HG03064 (cell line): ENCODE data around the gene GRIP1.
"Not testable (repeated sequence)": the region's sequence is repeated elsewhere in the genome, so short reads cannot be mapped to it uniquely, and the experiment has no call there.

Experiments used
- ATAC-seq: cut with Tn5 transposase; IDR thresholded peaks from one replicate; pipeline ENCODE4 v1.9.1; 2021; ENCODE audit warnings: low read depth; ENCODE audit not compliant: unreplicated experiment

Gene GRIP1

GRCh38 chr12:66539431-66539830 is 139.4 kb downstream of the GRIP1 start:
- ATAC-seq, result no peak

DNA sequence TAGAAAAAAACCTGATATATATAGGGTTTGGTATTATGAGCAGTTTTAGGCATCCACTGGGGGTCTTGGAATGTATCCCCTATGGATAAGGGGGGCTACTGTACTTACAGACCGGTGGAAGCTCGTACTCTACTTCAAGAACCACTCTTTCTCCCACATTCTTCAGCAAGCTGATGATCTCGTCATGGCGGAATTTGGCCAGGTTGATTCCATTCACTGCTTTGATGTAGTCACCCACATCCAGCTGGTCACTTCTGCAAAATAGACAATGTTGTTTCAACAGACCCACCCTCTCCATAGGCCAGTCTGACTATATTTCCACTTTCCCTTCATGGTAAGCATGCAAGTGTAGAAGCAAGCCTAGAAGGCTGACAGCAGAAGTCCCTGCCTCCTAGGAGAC is 139.9 kb downstream of the GRIP1 start:
- ATAC-seq, result no peak

DNA sequence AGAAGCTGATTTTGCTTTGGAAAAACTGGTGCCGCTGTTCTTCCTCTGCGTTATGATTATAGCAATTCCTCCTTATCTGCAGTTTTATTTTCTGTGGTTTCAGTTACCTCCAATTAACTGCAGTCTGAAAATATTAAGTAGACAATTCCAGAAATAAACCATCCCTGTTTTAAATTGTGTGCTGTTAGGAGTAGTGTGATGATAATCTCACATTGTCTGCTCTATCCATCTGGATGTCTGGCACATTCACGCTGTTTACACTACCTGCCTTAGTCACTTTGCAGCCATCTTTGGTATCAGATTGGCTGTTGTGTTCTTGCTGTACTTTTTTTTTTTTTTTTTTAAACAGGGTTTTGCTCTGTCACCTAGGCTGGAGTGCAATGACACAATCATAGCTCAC is 141.0 kb downstream of the GRIP1 start:
- no peak for ATAC-seq

GRCh38 chr12:66533767-66534166 is 145.1 kb downstream of the GRIP1 start:
- ATAC-seq, result no peak

- ATAC-seq, result no peak
These were observed 147.1 kb downstream of the GRIP1 start for GRCh38 chr12:66531766-66532165.

DNA sequence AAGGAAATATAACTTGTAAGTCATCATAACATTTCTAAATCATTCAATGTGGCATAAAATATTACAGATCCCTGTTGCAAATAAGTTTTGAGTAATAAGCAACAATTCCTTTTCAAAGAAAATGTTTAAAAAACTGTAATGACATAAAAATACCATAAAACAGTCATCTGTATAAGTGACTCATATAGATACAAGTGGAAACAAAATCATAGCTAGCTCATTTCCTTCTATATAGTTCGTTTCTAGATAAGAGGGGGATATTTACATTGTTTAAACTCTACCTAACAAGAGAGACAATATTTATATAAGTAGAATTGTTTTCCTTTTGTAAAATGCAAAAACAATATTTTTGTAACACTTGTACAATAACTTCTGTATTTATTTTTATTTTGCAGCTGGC is 148.9 kb downstream of the GRIP1 start:
- no peak for ATAC-seq

DNA sequence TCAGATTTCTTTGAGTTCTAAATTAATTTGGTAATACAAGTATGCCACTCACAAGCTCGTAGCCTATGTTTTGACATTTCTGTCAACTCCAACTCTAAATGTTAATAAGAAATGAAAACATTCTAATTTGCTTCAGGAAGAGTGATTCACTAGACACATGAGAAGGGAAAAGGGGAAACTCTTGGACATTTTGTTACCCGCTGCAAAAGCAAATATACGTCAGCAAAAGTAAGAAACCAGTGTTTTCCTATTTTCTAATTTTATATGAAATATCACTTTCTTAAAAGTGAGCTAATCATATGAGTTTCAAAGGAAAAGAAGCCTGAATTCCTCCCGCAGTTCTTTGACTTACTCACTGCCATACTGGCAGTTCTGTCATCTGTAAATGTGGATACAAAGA is 162.3 kb downstream of the GRIP1 start:
- ATAC-seq, result no peak

- no peak for ATAC-seq
These were observed 162.7 kb downstream of the GRIP1 start for GRCh38 chr12:66516133-66516532.

GRCh38 chr12:66514581-66514980 is 164.3 kb downstream of the GRIP1 start:
- no peak for ATAC-seq

GRCh38 chr12:66508025-66508424 is 170.9 kb downstream of the GRIP1 start:
- no peak for ATAC-seq

DNA sequence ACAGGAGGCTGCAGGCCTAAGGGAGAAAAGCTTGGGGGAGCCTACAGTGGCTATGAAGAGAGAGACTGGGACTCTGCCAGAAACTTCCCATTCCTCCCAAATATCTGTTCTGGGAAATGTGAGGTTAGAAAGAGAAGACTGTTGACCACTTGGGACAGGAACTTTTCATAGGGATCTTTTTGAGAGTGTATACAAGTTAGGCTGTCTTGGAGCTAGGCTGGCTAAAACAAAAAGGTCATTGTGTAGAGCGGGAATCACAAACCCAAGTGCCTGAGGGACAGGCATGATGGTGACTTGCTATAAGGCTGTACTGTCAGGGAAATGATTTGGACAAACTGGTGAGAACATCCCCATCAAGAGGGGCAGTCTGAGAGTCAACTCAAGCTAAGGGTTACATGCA is 175.1 kb downstream of the GRIP1 start:
- ATAC-seq, result no peak

DNA sequence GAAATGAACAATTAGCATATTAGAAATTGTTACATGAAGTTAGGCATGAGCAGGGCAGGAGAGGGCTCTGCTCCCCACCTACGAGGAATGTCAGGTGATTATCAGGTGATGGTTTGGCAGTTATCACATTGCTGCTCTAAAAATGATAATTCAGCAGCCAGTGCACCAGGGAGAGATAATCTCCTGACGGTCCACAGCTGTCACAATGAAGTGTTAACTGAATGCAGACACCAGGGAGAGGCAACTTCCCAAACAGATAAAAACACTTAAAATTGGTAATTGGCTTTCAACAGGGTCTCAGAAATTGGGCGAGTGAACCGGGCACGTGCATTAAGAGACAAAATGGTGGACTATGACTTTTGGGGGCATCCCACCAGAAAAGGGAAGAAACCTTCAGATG is 176.0 kb downstream of the GRIP1 start:
- ATAC-seq, result no peak

GRCh38 chr12:66500841-66501240 is 178.0 kb downstream of the GRIP1 start:
- ATAC-seq, result no peak

GRCh38 chr12:66500091-66500490 is 178.8 kb downstream of the GRIP1 start:
- no peak for ATAC-seq

DNA sequence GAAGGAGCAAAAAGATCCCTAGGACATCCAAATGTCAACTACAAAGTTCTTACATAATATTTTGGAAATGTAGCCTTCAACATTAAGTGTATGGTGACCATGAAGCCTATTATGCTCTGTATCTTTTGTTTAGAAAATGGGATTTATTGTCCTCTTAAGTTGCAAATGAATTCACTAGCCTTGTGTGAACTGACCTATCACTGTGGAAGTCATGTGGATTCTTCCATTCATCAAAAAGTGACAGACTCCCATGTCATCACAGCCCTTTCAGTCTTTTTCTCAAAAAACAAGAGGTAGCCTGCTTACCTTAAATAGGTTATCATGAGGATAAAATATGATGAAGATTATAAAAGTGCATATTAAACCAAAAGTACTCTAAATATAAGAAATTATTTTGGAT is 179.9 kb downstream of the GRIP1 start:
- ATAC-seq, result no peak

DNA sequence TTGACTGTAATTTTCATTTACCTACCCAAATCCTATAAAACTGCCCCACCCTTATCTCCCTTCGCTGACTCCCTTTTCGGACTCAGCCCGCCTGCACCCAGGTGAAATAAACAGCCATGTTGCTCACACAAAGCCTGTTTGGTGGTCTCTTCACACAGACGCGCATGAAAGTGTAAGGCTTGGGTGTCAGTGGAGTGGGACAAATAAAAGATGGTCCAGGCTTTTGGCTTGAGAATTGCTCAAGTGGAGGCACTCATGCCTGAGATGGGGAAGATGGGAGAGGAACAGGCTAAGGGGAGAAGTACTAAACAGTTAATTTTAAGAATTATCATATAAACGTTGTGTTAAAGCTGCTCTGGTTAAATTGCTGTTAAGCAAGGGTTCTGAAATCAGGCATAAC is 180.8 kb downstream of the GRIP1 start:
- not testable (repeated sequence) for ATAC-seq

GRCh38 chr12:66497008-66497897 is 181.6 kb downstream of the GRIP1 start:
- ATAC-seq, result no peak

- ATAC-seq, result no peak
These were observed 182.3 kb downstream of the GRIP1 start for GRCh38 chr12:66496595-66496994.

GRCh38 chr12:66495709-66496108 is 183.2 kb downstream of the GRIP1 start:
- no peak for ATAC-seq

GRCh38 chr12:66493819-66494218 is 185.1 kb downstream of the GRIP1 start:
- ATAC-seq, result no peak

DNA sequence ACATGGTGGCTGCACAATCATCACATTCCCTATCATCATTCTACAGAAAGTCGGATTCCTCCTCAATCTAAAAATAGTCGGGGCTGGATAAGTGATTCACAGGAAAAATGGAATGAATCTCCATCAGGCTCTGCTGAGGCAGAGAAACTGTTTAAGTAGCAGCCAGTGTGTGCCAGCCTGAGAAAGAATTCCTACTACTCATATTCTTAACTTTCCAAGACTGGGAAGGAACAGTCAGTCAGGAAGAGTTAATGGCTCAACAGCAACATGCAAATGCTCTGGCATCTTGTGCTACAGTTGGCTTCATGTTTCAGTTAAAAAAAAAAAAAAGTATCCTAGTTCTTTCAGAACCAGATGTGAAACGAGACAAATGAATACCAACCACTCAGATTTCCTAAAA is 187.0 kb downstream of the GRIP1 start:
- no peak for ATAC-seq

GRCh38 chr12:66482351-66483203 is 196.3 kb downstream of the GRIP1 start:
- no peak for ATAC-seq
